ENCODE data around the gene TBC1D24.
"Not testable (repeated sequence)": the region's sequence is repeated elsewhere in the genome, so short reads cannot be mapped to it uniquely, and the experiment has no call there.

DNA sequence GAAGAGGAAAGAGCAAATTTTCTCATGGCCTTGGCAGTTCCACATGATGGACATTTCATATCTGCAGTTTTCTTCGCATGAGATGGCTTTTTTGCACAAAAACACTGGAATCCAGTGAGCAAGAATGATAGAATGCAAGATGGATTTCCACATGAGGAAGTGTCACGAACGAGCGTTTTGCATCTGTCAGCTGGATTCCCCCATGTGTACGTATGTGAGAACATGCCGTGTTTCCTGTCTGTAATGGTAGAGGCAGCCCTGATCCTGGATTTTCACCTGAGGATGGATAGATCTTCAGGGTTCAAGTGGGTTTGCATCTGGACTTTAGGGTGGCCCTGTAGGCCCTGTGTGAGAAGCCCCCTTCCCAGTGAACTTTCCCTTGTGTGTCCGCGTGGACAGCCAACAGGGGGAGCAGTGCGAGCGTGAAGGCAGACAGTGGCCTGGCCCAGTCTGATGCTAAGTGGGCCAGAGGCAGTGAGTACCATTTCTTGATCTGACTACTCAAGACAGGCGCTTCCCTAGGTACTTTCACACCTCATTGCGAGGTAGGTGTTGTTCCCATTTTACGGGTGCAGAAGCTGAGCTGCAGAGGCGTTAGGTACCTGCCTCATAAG is 65.0 kb downstream of the TBC1D24 start:
- peak; percentile 44 for TF ChIP-seq CTCF (IDR thresholded peaks at IDR 0.05)
- not testable (repeated sequence) for TF ChIP-seq EZH2 (IDR thresholded peaks at IDR 0.05; ENCODE audit: borderline replicate concordance, insufficient read depth, low read depth, low read length, poor library complexity, severe bottlenecking)

All from B cell (primary cell).